PFSK-1 (cell line): Measurements from ENCODE around the gene TADA2B.

Experiments
- FOXP2 ChIP-seq: optimal IDR thresholded peaks from 2 replicates; pipeline ENCODE3; 2011; ENCODE audit warnings: borderline replicate concordance, control low read depth, inconsistent platforms; ENCODE audit not compliant: insufficient read depth; ENCODE audit errors: extremely low read length, extremely low read depth
- POLR2AphosphoS5 ChIP-seq: IDR thresholded peaks from 2 replicates; pipeline ENCODE4 v1.6.1; 2012; ENCODE audit warnings: low read depth, mild to moderate bottlenecking, control low read depth, low read length, moderate library complexity
- REST ChIP-seq, 2 experiments: IDR thresholded peaks; 2 replicates each; pipeline versions ENCODE4 v1.6.1 to v1.8.0; 2011 to 2012; ENCODE audit warnings: low read depth in 2 of 2, low read length in 2 of 2, control low read depth in 1 of 2, inconsistent platforms in 1 of 2, mild to moderate bottlenecking in 1 of 2, moderate library complexity in 1 of 2; ENCODE audit not compliant: insufficient read depth in 1 of 2
- SIN3A ChIP-seq: IDR thresholded peaks from 2 replicates; pipeline ENCODE4 v1.6.1; 2012; ENCODE audit warnings: mild to moderate bottlenecking, low read length, moderate library complexity, borderline replicate concordance; ENCODE audit not compliant: insufficient read depth
- TAF1 ChIP-seq: IDR thresholded peaks from 2 replicates; pipeline ENCODE4 v1.6.1; 2012; ENCODE audit warnings: low read length, control low read depth, borderline replicate concordance; ENCODE audit not compliant: insufficient read depth

The TADA2B gene

GRCh38 chr4:7078025-7078424 lies 34.9 kb downstream of the TADA2B start:
- TF ChIP-seq TAF1 (no peak), SIN3A (no peak), REST (IDR thresholded peaks at IDR 0.05; ENCODE audit: insufficient read depth in 1 of 2, low read depth in 2 of 2, low read length in 2 of 2) (no peak), POLR2AphosphoS5 (no peak), FOXP2 (no peak)

GRCh38 chr4:7083597-7084563 lies 40.7 kb downstream of the TADA2B start:
- TF ChIP-seq SIN3A (no peak), FOXP2 (no peak), POLR2AphosphoS5 (no peak), REST (IDR thresholded peaks at IDR 0.05; ENCODE audit: insufficient read depth in 1 of 2, low read depth in 2 of 2, low read length in 2 of 2) (no peak), TAF1 (no peak)

- TF ChIP-seq TAF1 (no peak), POLR2AphosphoS5 (no peak), SIN3A (no peak), REST (IDR thresholded peaks at IDR 0.05; ENCODE audit: insufficient read depth in 1 of 2, low read depth in 2 of 2, low read length in 2 of 2) (no peak), FOXP2 (no peak)
Observed at GRCh38 chr4:7086384-7086783, 43.2 kb downstream of the TADA2B start.

GRCh38 chr4:7087036-7087435 lies 43.9 kb downstream of the TADA2B start:
- no peak for TF ChIP-seq REST (IDR thresholded peaks at IDR 0.05; ENCODE audit: insufficient read depth in 1 of 2, low read depth in 2 of 2, low read length in 2 of 2)
- TF ChIP-seq POLR2AphosphoS5 = no peak
- no peak for TF ChIP-seq FOXP2
- TF ChIP-seq SIN3A = no peak
- TF ChIP-seq TAF1 = no peak
